ENCODE data around the gene PCBP3.

- TF ChIP-seq CTCF (IDR thresholded peaks at IDR 0.05; ENCODE audit: low read depth, low read length, missing input control) (no peak), FOXA1 (IDR thresholded peaks at IDR 0.05) (no peak), ZBTB33 (IDR thresholded peaks at IDR 0.05) (no peak), HNF4A (conservative IDR thresholded peaks at IDR 0.05) (no peak)
Measured at GRCh38 chr21:45836694-45837670, 193.5 kb downstream of the PCBP3 start.
